Retina (tissue), 1 donor: Measurements from ENCODE around the gene LRP5.

ENCODE experiments used
- DNase-seq: peaks from one replicate; pipeline ENCODE4 v3.0.0-alpha.2; 2016

Gene LRP5

GRCh38 chr11:68372625-68373024 lies 60.2 kb downstream of the LRP5 start:
- DNase-seq = no peak

- no peak for DNase-seq
Observed at GRCh38 chr11:68373189-68373814, 60.9 kb downstream of the LRP5 start.

GRCh38 chr11:68373815-68374501 lies 61.6 kb downstream of the LRP5 start:
- peak; percentile 96 for DNase-seq

GRCh38 chr11:68374531-68374930 lies 62.1 kb downstream of the LRP5 start:
- no peak for DNase-seq

GRCh38 chr11:68375337-68375736 lies 62.9 kb downstream of the LRP5 start:
- DNase-seq = no peak

- DNase-seq = no peak
Observed at GRCh38 chr11:68375766-68376165, 63.4 kb downstream of the LRP5 start.

GRCh38 chr11:68377389-68377795 lies 65.0 kb downstream of the LRP5 start:
- DNase-seq = no peak

- no peak for DNase-seq
Observed at GRCh38 chr11:68379206-68379605, 66.8 kb downstream of the LRP5 start.

- peak; percentile 66 for DNase-seq
Observed at GRCh38 chr11:68380786-68381622, 68.6 kb downstream of the LRP5 start.

- no peak for DNase-seq
Observed at GRCh38 chr11:68381716-68382115, 69.3 kb downstream of the LRP5 start.

GRCh38 chr11:68382358-68382998 lies 70.1 kb downstream of the LRP5 start:
- no peak for DNase-seq

GRCh38 chr11:68383976-68384501 lies 71.6 kb downstream of the LRP5 start:
- no peak for DNase-seq

- no peak for DNase-seq
Observed at GRCh38 chr11:68384530-68385081, 72.2 kb downstream of the LRP5 start.

- no peak for DNase-seq
Observed at GRCh38 chr11:68385128-68385527, 72.7 kb downstream of the LRP5 start.

GRCh38 chr11:68386331-68386978 lies 74.1 kb downstream of the LRP5 start:
- no peak for DNase-seq

- DNase-seq = no peak
Observed at GRCh38 chr11:68387840-68388239, 75.4 kb downstream of the LRP5 start.

GRCh38 chr11:68388595-68389198 lies 76.3 kb downstream of the LRP5 start:
- DNase-seq = no peak

- DNase-seq = no peak
Observed at GRCh38 chr11:68390315-68390714, 77.9 kb downstream of the LRP5 start.

GRCh38 chr11:68392822-68393221 lies 80.4 kb downstream of the LRP5 start:
- no peak for DNase-seq

- peak; percentile 73 for DNase-seq
Observed at GRCh38 chr11:68396516-68396915, 84.1 kb downstream of the LRP5 start.

GRCh38 chr11:68397256-68397655 lies 84.9 kb downstream of the LRP5 start:
- no peak for DNase-seq
